ENCODE measurements around the gene SH3PXD2B.
A peak's percentile ranks its signal among the peaks of the same experiment; 100 is the strongest.

SH3PXD2B gene

DNA sequence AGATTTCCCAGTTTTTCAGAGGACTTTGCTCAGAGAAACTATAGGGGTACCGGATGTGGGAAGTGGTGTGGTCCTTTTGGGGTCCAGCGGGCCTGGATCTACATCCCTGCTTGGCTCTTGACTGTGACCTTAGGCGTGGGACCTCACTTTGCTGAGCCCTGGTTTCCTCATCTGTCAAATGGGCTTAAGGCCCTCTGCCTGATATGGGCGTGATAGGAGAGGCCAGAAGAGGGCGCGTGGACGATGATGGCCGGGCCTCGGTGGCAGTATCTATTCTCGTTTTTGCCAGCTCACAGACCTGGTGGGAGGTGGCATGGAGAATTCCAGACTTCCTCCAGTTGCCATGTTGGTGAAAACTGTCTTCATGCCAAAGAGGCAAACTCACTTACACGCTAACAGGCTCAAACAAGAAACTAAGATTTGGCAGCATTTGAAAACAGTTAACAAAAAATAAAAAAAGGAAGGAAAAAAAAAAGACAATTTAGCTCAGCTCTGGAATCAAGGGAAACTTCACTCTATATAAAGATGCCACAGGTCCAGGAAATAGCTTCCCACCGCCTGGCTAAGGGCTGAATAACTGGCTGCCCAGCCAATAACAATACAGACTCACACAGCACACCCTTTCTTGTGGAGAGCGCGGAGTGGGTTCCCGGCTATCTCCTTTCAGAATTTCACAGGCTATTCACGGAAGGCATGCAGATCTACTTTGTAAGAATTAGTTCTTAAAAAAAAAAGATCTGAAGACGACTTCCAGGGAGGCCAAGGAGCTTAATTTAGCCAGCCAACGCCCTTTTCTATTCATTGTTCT is 1.7 kb downstream of the SH3PXD2B start:
- DNase-seq (ENCODE audit: low spot score), result no peak
- TF ChIP-seq, protein P1, sequence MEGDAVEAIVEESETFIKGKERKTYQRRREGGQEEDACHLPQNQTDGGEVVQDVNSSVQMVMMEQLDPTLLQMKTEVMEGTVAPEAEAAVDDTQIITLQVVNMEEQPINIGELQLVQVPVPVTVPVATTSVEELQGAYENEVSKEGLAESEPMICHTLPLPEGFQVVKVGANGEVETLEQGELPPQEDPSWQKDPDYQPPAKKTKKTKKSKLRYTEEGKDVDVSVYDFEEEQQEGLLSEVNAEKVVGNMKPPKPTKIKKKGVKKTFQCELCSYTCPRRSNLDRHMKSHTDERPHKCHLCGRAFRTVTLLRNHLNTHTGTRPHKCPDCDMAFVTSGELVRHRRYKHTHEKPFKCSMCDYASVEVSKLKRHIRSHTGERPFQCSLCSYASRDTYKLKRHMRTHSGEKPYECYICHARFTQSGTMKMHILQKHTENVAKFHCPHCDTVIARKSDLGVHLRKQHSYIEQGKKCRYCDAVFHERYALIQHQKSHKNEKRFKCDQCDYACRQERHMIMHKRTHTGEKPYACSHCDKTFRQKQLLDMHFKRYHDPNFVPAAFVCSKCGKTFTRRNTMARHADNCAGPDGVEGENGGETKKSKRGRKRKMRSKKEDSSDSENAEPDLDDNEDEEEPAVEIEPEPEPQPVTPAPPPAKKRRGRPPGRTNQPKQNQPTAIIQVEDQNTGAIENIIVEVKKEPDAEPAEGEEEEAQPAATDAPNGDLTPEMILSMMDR (IDR thresholded peaks at IDR 0.05; ENCODE audit: extremely low read depth, missing control alignments), result no peak

DNA sequence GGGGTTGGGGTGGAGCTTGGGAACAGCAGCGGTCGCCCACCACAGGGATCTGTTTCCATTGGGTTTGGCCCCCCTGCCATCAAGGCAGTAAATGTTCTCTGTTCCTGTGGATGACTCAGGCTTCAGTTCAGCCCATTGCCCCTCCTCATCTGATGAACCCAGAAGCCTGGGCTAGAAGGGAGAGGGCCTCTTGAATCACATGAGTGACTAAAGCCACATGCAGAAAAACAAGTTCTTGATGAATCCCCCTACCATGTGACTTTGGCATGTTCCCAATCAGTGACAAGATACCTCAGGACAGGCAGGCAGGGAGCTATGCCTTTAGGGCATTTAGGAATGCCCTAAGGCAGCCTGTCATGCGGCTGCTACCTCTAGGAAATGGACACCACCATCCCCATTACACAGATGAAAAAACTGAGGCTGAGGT is 2.5 kb downstream of the SH3PXD2B start:
- DNase-seq (ENCODE audit: low spot score), result no peak
- TF ChIP-seq, protein P1 (IDR thresholded peaks at IDR 0.05; ENCODE audit: extremely low read depth, missing control alignments), result no peak

DNA sequence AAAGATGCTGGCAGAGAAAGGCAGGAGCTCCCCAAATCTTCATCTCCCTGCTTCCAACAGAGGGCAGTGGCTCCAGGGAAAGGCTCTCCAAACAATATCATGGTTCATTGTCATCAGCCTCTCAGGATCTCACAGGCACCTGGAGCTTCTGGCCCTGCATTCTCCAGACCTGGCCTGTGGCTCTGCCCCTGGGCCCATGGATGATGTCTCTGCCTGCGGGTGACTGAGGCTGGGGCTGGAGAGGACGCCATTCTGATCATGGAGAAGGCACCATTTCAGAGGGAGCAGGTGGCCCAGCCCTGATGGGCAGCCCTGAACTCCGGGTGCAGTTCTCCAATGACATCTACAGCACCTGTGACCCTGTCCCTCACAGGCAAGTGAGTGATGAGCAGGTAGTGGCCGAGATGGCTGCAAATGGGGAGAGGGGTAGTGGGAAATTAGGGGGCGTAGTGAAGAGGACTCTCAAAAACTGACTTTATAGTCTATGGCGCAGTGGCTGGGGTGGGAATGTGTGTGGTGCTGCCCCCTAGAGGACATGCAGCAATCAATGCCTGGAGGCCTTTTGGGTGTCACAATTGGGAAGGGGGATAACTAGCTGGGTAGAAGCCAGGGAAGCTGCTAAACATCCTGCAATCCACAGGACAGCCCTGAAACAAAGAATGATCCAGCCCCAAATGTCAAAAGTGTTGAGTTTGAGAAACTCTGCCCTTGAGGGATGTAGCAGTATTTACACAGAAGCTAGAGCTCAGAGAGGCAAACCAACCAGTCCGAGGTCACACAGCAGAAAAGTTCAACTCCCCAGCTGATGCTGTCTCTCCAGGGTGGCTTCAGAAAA is 3.2 kb downstream of the SH3PXD2B start:
- TF ChIP-seq, protein P1 (IDR thresholded peaks at IDR 0.05; ENCODE audit: extremely low read depth, missing control alignments), result peak; percentile 49
- DNase-seq (ENCODE audit: low spot score), result peak; percentile 49

DNA sequence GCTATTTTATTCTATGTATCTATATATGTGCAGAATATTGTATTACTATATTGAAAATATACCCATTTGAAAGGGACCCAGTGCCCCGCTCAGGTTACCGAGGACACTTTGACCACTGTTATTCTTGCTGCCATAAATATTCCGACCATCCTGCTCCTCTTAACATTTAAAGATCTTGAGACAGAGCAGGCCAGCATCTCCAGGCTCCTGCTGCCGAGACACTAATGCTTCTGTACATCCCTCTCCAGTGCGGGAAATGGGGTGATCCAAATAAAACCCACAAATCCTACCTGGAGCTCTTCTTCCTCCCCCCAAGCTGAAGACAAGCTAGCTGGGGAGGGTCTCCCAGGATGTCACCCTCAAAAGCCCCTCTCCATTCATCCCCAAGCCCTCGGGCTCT is 3.9 kb downstream of the SH3PXD2B start:
- DNase-seq (ENCODE audit: low spot score), result no peak
- TF ChIP-seq, protein P1 (IDR thresholded peaks at IDR 0.05; ENCODE audit: extremely low read depth, missing control alignments), result no peak

DNA sequence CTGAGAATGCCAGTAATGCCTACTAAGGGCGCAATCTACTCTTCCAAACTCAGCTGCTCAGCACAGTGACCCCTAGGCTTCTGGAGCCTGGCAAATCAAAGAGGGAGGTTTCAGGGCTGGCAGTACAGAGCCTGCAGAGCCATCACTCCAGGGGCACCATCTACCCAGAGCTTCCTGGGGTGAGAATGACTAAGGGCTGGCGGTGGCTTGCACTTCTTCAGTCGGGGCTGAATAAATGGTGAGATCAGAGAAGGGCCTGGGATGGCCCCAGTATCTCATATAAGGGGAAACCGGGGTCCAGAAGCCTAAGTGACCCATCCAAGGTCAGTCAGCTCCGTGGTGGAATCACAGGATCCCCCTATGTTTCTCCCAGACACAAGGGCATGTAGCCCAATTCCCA is 5.3 kb downstream of the SH3PXD2B start:
- TF ChIP-seq, protein P1 (IDR thresholded peaks at IDR 0.05; ENCODE audit: extremely low read depth, missing control alignments), result no peak

DNA sequence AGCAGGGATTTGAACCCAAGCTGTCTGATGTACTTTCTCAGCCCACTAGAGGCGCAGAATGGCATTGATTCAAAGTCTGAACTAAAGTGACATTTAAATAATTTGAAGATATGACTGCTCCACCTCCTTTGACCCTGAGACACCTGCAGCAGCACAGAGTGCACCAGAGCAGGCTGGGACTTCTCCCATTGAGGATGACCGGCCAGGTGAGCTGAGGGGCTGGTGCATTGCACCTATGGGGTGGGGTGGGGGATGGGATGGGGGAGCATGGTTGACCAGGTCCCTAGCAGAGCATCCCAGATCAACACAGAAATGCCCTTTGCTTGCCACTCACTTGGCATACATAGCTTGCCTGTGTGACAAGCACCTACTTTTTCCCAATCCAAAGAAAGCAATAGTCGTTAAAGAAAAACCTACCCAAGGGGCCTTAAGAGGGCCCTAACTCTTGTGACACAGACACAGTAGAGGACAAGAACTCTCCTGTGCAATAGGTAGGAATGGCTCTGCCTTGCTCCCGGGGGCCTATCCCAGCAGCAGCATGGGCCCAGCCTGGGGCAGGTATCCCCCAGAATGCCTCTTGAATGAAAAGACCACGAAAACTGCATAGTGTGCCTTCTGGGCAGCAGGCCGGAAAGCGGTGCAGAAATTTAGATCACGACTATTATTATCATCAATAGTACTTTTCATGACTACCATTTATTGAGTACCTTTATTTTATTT is 6.5 kb downstream of the SH3PXD2B start:
- TF ChIP-seq, protein P1 (IDR thresholded peaks at IDR 0.05; ENCODE audit: extremely low read depth, missing control alignments), result no peak
- DNase-seq (ENCODE audit: low spot score), result no peak

More for the DNA sequence above, 5.3 kb downstream of the SH3PXD2B start:
- DNase-seq (ENCODE audit: low spot score), result no peak
